ENCODE results near the gene RBM7.

The RBM7 gene

DNA sequence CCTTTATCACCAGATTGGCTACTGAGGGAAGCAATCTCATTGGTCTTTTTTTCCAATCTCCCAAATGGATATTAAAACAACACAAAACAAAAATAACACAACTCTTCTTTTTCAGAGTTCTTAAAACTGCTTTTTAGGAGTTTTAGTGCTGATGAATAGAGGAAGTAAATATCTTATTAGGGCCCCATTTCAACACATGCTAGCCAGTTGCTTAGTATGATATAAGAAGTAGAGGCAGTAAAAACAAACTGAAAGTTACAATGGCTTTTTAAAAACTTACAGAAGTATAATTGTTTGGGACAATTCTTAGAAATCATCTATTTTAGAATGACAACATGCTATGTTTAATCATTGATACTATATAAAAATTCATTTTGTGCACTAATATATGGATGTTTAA, 3.5 kb upstream of the RBM7 start:
- no peak for DNase-seq (ENCODE audit: low spot score)

DNA sequence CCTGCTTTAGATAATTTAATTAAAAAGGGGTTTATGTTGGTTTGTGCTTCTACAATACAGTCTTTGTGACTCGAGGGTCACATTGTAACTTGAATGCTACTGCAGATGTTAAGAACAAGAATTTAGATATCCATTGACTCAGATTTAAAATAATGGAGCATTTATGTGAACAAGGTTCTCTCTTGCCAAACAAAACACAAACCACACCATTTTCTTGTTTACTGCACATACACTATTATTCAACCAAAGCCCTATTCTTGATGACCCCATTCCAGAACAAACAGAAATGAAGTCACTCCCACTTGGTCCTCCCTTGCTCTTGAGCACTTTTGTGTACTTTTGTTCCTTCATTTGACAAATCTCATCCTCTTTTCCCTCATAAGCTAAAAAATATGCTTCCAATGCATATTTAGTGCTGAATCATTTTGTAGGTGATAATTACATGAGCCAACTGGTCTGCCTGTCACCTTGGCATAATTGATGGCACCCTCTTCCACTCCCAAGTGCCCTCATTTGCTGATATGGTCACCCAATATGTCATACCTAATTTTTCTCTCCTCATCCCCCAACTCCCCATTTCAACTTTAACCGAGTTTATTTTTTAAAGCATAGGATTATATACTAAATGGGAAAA, 3.0 kb upstream of the RBM7 start:
- peak; percentile 52 for DNase-seq (ENCODE audit: low spot score)

DNA sequence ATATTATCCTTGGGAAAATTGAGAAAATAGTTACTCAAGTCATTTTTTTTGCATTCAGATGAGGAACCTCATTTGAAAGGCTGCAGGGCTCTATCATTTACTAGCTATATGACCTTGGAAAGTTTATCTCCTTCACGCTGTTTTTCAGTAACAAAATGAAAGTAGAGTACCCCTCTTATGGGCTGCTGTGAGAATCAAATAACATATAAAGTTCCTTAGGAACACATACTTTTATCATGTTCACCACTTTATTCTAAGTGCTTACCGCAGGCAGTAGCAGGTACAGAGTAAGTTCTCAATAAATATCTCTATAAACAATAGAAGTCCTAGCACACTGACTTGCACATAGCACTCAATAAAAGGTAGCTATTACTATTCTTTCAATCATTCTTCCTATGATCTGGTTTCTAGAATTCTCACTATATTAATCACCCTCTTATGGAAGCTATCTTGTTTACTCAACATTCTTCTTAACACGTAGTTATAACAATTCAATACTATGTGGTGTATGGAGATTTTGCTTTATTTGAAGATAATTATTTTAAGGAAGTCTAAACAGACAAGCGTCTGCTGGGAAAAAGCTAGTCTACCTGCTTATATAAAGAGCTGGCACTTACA, 2.1 kb upstream of the RBM7 start:
- DNase-seq (ENCODE audit: low spot score) = no peak

DNA sequence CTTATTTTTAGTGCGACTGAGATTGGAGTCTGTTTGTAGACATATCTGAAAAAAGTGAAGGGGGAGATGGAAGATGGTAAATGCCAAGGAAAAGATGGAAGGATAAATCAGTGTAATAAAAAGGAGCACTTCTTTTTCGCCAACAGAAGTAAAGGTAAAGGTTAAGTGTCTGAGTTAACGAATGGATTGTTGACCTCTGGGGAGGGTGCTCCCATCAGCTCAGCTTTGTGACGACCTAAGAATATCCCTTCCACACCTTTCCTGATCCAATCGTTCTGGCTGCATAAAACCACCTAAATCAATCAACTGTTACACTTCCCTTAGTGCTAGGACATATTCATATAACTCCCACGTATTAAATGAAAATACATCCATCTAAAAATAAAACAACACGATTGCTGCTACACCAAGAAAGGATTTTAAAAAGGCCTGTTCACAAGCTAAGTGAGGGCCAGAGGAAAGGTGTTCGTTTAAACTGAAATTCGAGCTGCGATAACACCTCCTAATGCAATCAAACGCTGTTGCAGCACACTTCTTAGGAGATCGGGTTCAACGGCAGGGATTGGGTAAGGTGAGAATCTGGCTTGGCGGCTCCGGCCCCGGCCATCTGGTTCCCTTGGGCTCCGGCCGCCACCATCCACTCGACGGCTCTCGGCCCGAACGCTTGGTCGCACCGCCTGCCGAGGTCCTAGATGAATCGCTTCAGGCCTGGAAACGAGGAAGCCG, 813 bp upstream of the RBM7 start:
- DNase-seq (ENCODE audit: low spot score) = no peak

DNA sequence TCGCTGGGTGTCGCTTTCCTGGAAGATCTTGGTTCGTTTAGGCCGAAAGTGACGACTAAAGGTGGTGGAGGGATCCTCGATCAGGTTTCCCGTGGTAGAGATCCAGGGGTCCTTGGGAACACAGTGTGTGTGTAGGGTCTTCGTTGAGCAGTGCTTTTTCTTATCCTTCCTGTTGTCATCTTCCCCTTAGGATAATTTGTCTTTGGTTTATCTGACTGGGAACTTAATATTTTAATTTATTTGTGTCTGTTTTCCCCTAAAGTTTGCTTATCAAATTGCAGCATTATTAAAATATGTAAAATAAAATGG, 403 bp downstream of the RBM7 start:
- DNase-seq (ENCODE audit: low spot score) = no peak

DNA sequence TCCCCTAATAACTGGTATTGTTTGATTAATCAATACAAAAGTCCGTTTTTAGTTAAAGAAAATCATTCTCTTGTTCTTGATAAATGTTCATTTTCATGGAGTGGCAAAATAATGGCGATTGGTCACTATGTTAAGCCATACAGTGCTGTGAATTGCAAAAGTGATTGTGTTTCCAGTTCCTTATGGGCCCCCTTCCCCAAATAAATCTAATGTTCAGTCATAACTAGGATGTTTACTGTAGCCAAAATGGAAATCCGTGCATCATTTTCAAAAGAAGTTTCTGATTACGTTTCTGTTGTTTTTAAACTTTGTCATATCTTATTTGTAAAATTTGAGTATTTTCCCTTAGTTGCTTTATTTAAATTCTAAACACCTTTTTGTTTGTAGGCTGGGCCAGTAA, 845 bp downstream of the RBM7 start:
- no peak for DNase-seq (ENCODE audit: low spot score)

DNA sequence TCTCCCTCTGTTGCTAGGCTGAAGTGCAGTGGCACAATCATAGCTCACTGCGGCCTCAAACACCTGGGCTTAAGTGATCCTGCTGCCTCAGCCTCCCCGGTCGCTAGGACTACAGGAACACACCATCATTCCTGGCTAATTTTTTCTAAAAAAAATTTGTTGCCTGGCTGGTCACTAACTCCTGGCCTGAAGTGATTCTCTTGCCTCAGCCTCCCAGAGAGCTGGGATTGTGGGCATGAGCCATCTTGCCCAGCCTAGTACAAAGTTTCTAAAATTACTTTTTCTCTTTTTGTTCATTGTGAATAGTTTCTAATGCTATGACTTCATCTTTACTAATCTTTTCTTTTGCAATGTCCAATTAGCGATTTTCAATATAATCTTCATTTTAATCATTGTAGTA, 12.5 kb downstream of the RBM7 start:
- no peak for DNase-seq (ENCODE audit: low spot score)

DNA sequence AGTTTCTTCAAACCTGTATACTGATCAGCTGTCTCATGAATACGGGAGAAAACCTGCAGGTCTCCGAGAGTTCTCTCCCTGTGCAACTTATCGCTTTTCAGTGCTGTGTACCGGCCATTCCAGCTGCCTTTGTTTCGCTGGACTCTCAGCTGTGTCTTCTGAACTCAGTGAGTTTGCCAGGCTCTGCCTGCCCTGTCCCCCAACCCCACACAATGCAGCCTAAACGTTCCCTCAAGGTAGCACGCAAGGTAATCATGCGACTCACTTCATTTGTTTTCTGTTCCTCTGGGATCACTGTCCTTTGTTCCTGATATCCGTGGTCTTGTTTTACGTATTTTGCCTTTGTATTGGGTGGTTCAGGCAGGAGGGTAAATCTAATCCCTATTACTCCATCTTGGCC, 13.5 kb downstream of the RBM7 start:
- DNase-seq (ENCODE audit: low spot score) = no peak

DNA sequence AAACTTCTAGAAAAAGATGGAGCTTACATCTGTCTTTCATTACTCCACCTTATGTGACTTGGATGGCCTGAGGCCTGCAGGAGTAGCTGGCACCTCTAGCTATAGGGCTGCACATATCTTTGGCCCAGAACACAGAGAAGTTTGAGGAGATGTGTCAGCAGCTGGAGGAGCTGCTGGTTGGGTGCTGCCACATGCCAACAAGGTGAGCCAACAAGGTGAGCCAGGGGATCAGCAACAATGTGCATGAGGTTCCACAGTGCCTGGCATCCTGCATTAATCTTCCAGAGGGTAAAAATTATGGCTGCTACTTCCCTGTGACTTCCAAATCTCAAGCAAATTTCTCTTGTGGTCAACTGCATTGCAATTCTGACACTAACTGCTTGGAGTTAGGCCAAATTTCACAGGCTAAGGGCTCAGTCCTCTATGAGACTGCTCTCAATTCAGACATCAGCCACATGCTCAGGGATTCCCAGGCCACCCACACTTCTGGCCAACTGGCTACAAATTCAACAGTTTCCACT, 16.0 kb downstream of the RBM7 start:
- no peak for DNase-seq (ENCODE audit: low spot score)

DNA sequence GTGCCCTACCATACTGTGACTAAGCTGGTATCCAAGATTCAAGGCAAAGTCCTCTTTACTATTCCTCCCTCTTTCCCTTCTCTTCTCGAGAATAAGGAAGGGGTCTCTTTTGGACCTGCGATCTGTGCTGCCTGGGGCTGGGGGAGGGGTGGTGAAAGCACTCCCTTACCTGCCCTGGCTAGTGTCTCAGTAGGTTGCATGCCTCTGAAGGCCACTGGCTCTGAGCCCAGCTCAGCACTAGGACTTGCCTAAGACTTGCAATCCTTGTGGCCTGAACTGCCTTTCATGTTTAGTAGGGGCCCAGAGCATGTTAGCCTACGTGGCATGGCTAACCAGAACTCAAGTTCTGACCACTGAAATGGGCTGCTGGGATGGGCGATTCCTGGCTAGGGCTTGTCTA, 25.8 kb downstream of the RBM7 start:
- DNase-seq (ENCODE audit: low spot score) = no peak

DNA sequence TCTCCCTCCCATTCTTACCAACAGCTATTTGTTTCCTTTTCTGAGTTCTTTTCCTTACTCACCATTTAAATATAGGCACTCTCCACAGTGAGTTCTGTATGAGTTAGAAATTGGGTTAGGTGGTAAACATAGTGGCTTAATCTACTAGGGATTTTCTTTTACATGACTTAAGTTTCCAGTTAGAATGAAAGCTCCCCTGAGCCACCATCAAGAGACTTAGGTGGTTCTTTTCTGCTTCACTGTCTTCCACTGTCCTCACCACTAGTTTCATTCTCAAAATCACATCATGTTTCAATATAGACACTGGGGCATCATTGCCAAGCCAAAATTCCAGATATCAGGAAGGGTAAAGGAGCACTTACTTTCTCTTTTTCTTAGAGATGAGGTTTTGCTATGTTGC, 29.8 kb downstream of the RBM7 start:
- DNase-seq (ENCODE audit: low spot score) = no peak

DNA sequence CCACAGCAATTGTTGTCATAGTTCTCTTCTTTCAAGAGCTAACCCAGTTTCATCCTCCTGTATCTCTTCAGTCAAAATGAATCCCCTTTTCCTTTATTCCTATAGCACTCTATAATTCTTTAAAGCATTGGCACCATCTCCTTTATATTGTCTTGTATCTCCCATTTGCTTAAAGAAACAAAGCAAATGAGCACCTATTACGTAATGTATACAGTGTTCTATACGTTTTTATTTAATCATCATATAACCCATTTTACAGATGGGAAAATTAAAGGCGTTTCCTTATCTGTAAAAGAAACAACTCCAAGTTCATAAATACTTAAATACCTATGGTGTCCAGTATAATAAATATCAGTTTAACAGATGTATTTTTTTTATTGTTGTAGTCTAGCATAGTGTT, 32.4 kb downstream of the RBM7 start:
- no peak for DNase-seq (ENCODE audit: low spot score)

DNA sequence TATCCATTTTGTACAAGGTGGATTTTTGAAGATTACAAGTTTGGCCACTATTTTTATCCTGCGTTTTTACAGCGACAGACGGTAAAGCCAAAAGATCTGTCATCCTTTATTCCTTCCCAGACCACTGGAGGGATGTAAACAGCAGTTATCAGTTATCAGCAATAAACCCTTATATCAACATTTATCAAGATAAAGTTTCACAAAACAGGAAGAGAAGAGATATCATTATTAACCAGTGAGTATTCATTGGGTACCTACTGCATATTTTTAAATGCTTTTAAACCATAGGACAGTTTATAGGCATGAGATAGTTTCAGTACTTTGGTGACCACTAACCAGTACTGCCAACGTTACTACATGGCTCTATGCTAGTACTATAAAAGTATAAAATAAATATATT, 32.9 kb downstream of the RBM7 start:
- DNase-seq (ENCODE audit: low spot score) = no peak

DNA sequence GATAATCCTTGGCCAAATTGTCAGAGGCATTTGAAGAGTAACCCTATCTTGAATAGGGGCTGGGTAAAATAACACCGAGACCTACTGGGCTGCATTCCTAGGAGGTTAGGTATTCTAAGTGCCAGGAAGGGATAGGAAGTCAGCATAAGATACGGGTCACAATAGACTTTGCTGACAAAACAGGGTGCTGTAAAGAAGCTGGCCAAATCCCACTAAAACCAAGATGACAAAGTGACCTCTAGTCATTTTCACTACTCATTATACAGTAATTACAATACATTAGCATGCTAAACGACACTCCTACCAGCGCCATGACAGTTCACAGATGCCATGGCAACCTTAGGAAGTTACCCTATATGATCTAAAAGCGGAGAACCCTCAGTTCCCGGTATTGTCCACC, 37.8 kb downstream of the RBM7 start:
- no peak for DNase-seq (ENCODE audit: low spot score)

DNA sequence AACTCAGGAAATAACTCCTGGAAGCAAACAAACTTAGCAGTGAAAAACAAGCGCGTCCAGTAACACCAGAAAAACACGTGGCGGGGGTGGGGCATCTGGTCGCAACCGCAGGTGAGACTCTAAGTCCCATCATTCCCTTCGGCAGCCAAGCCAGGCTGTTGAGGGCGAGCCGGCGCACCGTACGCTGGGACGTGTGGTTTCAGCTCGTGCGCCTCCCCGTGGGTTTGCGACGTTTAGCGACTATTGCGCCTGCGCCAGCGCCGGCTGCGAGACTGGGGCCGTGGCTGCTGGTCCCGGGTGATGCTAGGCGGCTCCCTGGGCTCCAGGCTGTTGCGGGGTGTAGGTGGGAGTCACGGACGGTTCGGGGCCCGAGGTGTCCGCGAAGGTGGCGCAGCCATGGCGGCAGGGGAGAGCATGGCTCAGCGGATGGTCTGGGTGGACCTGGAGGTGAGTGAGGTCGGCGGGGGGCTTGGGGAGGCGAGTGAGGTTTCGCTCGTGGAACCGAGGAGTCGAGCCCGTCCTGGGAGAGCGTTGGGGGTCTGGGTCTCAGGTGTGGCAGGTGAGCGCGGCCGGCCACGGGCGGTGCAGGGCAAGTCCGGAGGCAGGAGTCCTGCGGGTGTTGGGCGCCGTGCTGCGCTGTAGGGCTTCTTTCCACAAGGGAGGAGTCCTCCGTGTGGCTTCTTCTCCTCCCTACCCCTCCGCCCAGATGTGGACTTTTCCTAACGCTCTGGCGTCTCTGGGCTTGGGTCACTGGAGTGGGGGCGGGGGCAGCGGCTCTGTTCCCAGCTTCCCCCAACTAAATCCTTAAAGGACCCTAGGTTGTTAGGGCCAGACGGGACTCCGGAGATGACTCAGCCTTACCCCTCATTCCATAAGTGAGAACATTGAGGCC, 39.0 kb downstream of the RBM7 start, which contains the start of gene REXO2:
Gene REXO2, plus strand, starts transcription at position 239 of the 892 bp plus-strand sequence. Its CDS starts 62 bp downstream, at position 301.
- peak; percentile 99 for DNase-seq (ENCODE audit: low spot score)

DNA sequence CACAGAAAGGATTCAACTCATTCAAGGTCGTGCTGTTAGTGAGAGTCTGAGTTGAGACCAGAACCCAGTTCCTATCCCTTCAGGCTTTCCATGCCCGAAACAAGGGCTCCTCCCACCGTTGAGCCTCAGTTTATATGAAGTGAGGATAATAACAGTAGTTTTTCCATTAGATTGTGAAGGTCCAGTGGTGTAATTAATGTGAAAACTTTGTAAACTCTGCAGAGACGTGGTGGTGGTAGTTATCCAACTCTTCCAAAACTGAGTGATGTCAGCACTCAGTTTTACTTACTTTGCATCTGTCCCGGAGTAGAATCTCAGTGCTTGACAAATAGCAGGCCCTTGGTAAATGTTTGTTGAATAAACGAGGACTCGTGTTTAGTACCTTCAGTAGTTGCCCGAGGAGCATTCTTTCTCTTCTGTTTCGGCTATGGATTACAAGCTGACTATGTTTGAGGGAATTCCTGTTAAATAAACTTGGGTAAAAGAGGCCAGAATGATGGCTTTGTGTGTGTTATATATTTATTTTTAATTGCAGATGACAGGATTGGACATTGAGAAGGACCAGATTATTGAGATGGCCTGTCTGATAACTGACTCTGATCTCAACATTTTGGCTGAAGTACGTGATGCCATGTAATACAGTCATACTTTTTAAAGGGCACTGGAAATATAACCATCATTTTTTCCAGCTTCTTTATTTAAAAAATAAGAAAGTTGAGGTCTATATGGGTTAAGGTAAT, 39.8 kb downstream of the RBM7 start:
- DNase-seq (ENCODE audit: low spot score) = peak; percentile 38

DNA sequence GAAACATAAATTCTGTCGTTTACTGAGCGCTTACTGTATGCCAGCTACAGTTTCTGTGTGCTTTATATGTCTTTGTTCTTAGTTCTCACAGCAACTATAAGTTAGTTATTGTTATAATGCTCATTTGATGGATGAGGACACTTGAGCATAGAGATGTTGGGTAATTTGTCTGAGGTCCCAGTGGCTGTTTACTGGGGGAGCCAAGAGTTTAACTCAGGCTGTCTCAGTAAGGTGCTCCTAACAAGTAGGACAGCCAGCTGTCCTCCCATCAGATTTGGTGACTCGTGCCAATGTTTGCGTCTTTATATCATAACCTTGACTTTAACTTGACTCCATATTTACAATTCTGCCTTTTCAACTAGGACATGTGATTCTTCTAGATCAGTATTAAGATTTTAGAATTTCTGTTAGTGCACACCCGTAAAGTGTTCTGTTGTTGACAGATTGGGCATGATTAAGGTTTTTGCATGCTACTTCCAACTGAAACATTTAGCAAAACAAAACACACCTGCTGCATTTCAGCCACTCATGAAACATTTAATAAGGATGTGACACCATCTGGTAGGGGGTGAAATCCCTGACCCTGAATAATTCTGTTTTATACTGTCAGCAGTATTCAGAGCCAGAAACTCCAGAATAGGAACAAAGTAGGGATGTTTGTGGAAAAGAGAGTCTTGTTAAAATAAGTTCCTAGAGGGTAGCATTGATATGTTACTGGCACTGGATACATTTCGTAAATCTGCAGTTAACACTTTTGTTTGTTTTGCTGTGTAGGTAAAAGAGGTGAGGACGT, 40.7 kb downstream of the RBM7 start:
- DNase-seq (ENCODE audit: low spot score) = no peak

DNA sequence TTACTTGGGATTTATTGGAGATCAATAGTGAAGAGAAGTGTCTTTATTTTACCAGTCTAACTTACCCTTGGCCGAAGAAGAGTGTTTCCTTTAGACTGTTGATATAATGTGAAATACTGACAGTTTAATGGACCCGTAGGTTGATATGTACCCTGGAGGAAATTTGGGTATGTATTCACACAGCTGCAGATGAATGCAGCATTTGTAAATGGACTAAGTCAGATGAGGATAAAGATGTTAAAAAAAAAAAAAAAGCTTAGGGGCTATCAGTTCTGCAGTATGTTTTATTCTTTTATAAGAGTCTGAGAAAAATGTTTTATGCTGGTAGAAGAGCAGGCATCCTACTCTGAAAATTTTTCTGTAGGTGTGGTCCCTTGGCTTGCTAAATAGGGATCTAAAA, 41.5 kb downstream of the RBM7 start:
- DNase-seq (ENCODE audit: low spot score) = no peak

DNA sequence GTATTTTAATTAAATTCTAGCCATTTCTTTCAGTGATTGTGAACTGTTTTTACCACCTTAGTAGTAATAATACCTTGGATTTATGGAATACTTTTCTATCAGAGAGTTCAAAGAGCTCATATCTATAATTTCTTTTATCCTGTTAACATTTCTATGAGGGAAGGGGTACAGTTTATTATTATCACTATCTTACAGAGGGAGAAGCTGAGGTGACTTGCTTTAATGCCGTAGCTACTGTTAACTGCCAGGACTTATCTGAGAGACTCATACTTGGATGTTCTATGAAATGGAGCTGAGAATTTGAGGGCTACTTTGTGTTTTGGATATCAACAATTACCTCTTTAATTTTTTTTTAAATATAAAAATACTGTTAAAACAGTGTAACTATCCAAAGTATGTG, 42.1 kb downstream of the RBM7 start:
- no peak for DNase-seq (ENCODE audit: low spot score)

DNA sequence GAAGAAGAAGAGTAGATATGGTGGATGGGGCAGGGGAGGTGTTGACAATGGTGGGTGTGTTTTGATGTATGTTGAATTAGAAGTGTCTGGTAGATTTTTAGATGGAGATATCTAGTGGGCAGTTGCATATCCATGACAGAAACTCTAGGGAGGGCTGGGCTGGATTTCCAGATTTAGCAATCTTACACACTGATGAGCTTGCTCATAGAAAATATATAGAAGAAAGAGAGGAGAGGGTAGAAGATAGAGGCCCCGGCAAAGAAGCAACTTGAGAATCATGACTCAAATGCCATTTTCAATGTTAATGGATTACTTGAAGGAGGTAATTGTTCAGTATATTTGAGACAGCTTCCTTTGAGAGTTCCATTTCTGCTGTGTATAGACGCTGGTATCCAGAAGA, 47.0 kb downstream of the RBM7 start:
- DNase-seq (ENCODE audit: low spot score) = no peak

DNA sequence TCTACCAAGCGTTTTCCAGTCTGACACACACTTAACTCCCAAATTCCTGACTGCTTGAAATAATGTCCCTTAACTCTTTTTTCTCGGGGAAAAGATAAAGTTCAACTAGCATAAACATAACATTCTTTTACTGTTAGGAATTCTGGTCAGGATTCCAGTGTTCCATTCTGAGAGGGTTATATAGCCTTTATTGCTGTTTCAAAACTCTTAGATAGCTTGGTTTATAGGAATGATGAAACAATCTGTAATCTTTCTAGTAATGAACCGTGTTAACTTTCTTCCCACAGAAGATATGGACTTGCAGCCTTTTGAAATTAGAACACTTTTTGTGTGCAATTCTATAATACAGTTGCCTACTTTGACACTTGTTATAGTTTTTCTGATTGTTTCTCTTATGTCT, 47.4 kb downstream of the RBM7 start:
- no peak for DNase-seq (ENCODE audit: low spot score)
